ENCODE measurements around the gene OR4D10. TPM values are rescaled to one million over a fixed set of nuclear protein-coding genes. Genes with fewer than 3 reads are reported as not detected.

The OR4D10 gene
- total RNA-seq, result not detected

DNA sequence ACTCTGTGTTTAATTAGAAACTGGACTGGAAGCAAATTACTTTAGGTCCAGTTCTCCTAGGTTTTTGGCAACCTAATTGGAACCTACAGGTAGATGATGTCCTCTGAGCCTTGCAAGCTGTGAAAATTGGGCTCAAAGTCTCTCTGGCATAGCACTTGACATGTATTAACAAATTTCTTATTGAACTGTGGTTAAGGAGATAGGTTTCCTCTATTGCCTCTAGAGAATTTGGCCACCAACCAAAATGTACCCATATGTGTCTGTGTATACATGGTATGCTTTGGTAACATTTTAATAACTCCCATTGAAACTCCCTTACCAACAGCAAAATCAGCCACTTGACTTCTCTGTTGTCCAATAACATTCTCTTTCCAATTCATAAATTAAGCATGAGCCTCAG is at the start of gene OR4D10:
Gene OR4D10 (plus strand): TSS at position 301 of the 400 bp plus-strand sequence. CDS start 4,115 bp downstream, outside the sequence.

DNA sequence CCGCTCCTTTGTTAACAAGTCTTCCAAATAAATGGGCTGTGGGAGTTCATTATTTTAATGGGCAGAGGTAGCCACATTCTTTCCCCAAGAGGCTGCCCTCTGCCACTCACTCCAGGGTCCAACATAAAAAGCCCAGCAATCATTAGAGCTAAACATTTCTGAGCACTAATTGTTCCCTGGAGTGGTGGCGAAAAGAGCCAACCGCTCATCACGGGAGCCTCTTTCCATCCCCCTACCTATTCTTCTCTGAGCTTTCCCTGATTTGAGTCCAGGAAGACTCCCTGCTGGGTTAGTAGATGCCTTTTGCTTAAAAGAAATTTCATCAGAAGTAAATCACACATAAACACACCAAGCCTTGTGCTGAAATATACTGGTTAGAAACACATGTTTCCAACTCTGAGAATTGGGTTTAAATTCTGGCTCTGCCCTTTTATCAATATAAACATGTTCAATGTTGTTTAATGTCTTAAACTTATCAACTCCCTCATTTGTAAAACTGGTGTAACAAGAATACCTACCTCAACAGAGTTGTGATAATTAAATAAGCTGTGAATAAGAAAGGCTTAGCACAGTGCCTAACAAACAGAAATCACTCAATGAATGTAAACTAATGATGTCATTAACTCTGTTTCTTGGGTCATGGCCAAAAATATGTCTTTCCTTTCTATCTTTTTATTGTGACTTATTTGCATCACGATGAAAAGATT is 46.6 kb upstream of the OR4D10 start, which contains the start of gene OR5A2:
Gene OR5A2 (minus strand): TSS at position 53 of the 707 bp plus-strand sequence. CDS start 3,460 bp downstream, outside the sequence.

DNA sequence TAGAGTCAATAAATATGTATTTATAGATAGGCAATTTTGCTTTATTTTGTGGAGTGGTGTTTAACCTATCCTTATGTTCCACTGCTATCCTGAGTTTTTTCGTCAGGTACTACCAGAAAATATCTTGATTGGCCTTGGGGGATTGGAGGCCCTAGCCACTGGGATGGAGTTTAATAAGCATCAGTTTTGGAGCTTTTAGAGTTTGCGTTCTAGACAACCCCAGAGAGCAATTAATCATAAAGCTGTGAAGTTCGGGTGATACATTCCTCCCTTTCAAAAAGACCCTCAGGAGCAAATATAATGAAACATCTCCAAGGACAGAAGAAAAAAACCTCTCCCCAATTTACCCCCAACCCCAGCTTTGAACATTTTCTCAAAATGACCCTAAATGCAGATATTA is 36.9 kb upstream of the OR4D10 start, which contains the start of gene OR5A1:
Gene OR5A1 (plus strand): TSS at position 301 of the 400 bp plus-strand sequence. CDS start 6,700 bp downstream, outside the sequence.

DNA sequence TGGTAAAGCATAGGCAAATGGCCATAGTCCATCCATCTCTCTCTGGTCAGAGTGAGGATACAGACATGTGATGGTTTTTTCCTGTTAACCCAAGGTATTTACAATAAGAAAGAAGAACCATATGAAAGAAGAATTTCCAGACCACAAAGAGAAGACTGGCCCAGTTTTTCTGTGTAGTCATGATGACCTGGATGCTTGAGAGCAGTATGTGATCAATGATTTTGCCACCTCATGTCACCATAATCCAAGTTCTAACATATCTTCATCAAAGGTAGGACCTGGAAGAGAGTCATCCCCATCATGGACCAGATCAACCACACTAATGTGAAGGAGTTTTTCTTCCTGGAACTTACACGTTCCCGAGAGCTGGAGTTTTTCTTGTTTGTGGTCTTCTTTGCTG is 16.5 kb upstream of the OR4D10 start, which contains the start of gene OR4D6:
Gene OR4D6 (plus strand): TSS at position 301 of the 400 bp plus-strand sequence. CDS start 0 bp downstream, at position 301.

DNA sequence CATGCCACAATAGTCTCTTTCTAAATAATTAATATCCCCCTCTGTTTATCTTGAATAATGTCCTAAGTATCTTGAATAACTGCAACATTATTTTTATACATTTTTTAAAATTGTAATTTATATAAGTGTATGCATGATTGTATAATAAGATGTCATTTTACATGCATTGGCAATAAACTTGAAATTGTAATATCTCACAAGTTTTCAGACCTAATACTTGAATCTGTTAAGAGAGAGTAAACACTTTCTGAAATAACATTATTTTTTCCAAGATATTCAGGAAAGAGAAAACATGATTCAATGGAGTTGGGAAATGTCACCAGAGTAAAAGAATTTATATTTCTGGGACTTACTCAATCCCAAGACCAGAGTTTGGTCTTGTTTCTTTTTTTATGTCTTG is 30.2 kb downstream of the OR4D10 start, which contains the start of gene OR4D11:
Gene OR4D11 (plus strand): TSS at position 301 of the 400 bp plus-strand sequence. CDS start 0 bp downstream, at position 301.

DNA sequence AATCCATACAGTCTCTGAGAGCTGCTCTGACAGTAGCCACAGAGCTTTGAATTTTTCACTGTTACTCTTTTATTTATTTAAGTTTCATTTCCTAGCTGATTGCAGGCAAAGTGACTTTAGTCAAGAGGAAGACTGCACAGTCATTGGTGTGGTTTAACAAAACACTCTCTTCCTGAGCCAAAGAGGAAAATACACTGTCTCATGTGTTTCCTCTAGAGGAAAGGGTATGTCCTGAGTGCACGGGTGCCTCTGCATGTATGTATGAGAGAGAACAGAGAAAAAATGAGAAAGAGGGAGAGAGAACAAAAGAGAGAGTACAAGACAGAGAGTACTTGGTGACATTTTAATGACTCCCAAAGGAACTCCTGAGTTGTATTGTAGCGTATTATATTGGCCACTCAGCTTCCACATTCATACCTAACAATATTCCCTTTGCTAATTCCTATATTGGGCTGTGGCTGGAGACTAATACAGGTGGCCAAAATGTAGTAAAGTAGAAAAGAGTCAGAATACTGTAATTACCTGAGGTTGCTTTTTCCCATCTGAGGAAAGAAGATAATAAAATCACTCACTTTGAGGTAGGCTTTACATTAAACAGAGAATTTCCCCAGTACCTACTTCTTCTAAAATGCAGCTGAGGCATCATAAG is 38.0 kb downstream of the OR4D10 start, which contains the start of gene OR4D9:
Gene OR4D9 (plus strand): TSS at position 599 of the 649 bp plus-strand sequence. CDS start 3,374 bp downstream, outside the sequence.

Other genes with a start within 250 kb of the OR4D10 start
- not detected for gene OR5AN1, start 114.4 kb upstream of the OR4D10 start, total RNA-seq
- not detected for gene OR5A2, start 46.9 kb upstream of the OR4D10 start, total RNA-seq
- gene OR5A1, start 36.8 kb upstream of the OR4D10 start, total RNA-seq, result not detected
- gene OR4D6, start 16.4 kb upstream of the OR4D10 start, total RNA-seq, result not detected
- gene OR4D11, start 30.3 kb downstream of the OR4D10 start, total RNA-seq, result not detected
- gene OR4D9, start 38.2 kb downstream of the OR4D10 start, total RNA-seq, result not detected
- 50.8 TPM for gene OSBP, start 142.5 kb downstream of the OR4D10 start, total RNA-seq
- 15.5 TPM for gene PATL1, start 195.7 kb downstream of the OR4D10 start, total RNA-seq
- not detected for gene OR10V1, start 240.5 kb downstream of the OR4D10 start, total RNA-seq

Data from camera-type eye (tissue), 1 donor.